ENCODE data around the gene MPPED1.

Gene MPPED1

GRCh38 chr22:43427296-43428004 lies 15.6 kb downstream of the MPPED1 start:
- H3K27ac ChIP-seq, result no peak overlapping the region
- DNase-seq (ENCODE audit: low read depth, low spot score), result no peak

GRCh38 chr22:43428005-43428485 lies 16.2 kb downstream of the MPPED1 start:
- no peak for DNase-seq (ENCODE audit: low read depth, low spot score)
- H3K27ac ChIP-seq, result no peak overlapping the region

GRCh38 chr22:43428521-43428920 lies 16.7 kb downstream of the MPPED1 start:
- DNase-seq (ENCODE audit: low read depth, low spot score), result no peak
- H3K27ac ChIP-seq, result no peak overlapping the region

GRCh38 chr22:43429426-43429825 lies 17.6 kb downstream of the MPPED1 start:
- DNase-seq (ENCODE audit: low read depth, low spot score), result no peak
- no peak overlapping the region for H3K27ac ChIP-seq

GRCh38 chr22:43431808-43432554 lies 20.2 kb downstream of the MPPED1 start:
- H3K27ac ChIP-seq, result no peak overlapping the region

GRCh38 chr22:43432883-43433415 lies 21.1 kb downstream of the MPPED1 start:
- DNase-seq (ENCODE audit: low read depth, low spot score), result no peak
- H3K27ac ChIP-seq, result no peak overlapping the region

More at GRCh38 chr22:43431808-43432554, 20.2 kb downstream of the MPPED1 start:
- DNase-seq (ENCODE audit: low read depth, low spot score), result no peak

- no peak for DNase-seq (ENCODE audit: low read depth, low spot score)
- H3K27ac ChIP-seq, result no peak overlapping the region
Measured at GRCh38 chr22:43433451-43434274, 21.8 kb downstream of the MPPED1 start.

- no peak for DNase-seq (ENCODE audit: low read depth, low spot score)
- no peak overlapping the region for H3K27ac ChIP-seq
Measured at GRCh38 chr22:43434275-43434927, 22.6 kb downstream of the MPPED1 start.

- no peak for DNase-seq (ENCODE audit: low read depth, low spot score)
- H3K27ac ChIP-seq, result no peak overlapping the region
Measured at GRCh38 chr22:43434928-43435311, 23.1 kb downstream of the MPPED1 start.

- DNase-seq (ENCODE audit: low read depth, low spot score), result no peak
- no peak overlapping the region for H3K27ac ChIP-seq
Measured at GRCh38 chr22:43435851-43436811, 24.3 kb downstream of the MPPED1 start.

- H3K27ac ChIP-seq, result no peak overlapping the region
- no peak for DNase-seq (ENCODE audit: low read depth, low spot score)
Measured at GRCh38 chr22:43436868-43437267, 25.1 kb downstream of the MPPED1 start.

- DNase-seq (ENCODE audit: low read depth, low spot score), result no peak
- no peak overlapping the region for H3K27ac ChIP-seq
Measured at GRCh38 chr22:43437871-43438475, 26.2 kb downstream of the MPPED1 start.

- no peak for DNase-seq (ENCODE audit: low read depth, low spot score)
- H3K27ac ChIP-seq, result no peak overlapping the region
Measured at GRCh38 chr22:43438666-43439347, 27.0 kb downstream of the MPPED1 start.

GRCh38 chr22:43439368-43440103 lies 27.7 kb downstream of the MPPED1 start:
- DNase-seq (ENCODE audit: low read depth, low spot score), result no peak
- H3K27ac ChIP-seq, result no peak overlapping the region

GRCh38 chr22:43440104-43440387 lies 28.2 kb downstream of the MPPED1 start:
- no peak overlapping the region for H3K27ac ChIP-seq
- DNase-seq (ENCODE audit: low read depth, low spot score), result no peak

- no peak overlapping the region for H3K27ac ChIP-seq
- no peak for DNase-seq (ENCODE audit: low read depth, low spot score)
Measured at GRCh38 chr22:43440556-43440955, 28.7 kb downstream of the MPPED1 start.

GRCh38 chr22:43441216-43441615 lies 29.4 kb downstream of the MPPED1 start:
- H3K27ac ChIP-seq, result no peak overlapping the region
- DNase-seq (ENCODE audit: low read depth, low spot score), result no peak
